Uterus (tissue), 4 donors: ENCODE measurements around the gene FAM184B. TPM values are rescaled to one million over a fixed set of nuclear protein-coding genes. Genes with fewer than 3 reads are reported as not detected.

Experiments
- DNase-seq, 2 donors: peaks; one replicate each; pipeline ENCODE4 v3.0.0-alpha.2; 2019 to 2020
- H3K27ac ChIP-seq, 2 donors: fragments of 200-600 bp; sonication (generic); 1 replicate in 1 of 2; 2 replicates in 1 of 2; pipeline ENCODE4 v1.5.1; 2016 to 2018
- H3K27me3 ChIP-seq, 2 donors: fragments of 200-600 bp; sonication (generic); one replicate each; pipeline ENCODE4 v1.5.1; 2018 to 2019; ENCODE audit warnings: control low read depth in 1 of 2
- H3K36me3 ChIP-seq, 2 donors: fragments of 200-600 bp; sonication (generic); one replicate each; pipeline ENCODE4 v1.5.1; 2019; ENCODE audit warnings: control low read depth in 1 of 2
- H3K4me1 ChIP-seq, 2 donors: fragments of 200-600 bp; sonication (generic); one replicate each; pipeline ENCODE4 v1.5.1; 2018 to 2019; ENCODE audit warnings: control low read depth in 1 of 2
- H3K4me3 ChIP-seq, 2 donors: fragments of 200-600 bp; sonication (generic); 1 replicate in 1 of 2; 2 replicates in 1 of 2; pipeline ENCODE4 v1.5.1; 2018 to 2019; ENCODE audit warnings: mild to moderate bottlenecking in 1 of 2
- H3K9me3 ChIP-seq, 2 donors: fragments of 200-600 bp; sonication (generic); one replicate each; pipeline ENCODE4 v1.5.1; 2019; ENCODE audit warnings: control low read depth in 1 of 2
- CTCF ChIP-seq, 4 experiments: fragments of 200-600 bp in 2 of 4; fragments of 450-650 bp in 2 of 4; sonication (generic) in 2 of 4; IDR thresholded peaks; one replicate each; pipeline ENCODE4 v1.5.1; 2016 to 2019; ENCODE audit warnings: antibody characterized with exemption in 4 of 4, mild to moderate bottlenecking in 2 of 4, moderate library complexity in 1 of 4
- POLR2A ChIP-seq, 2 donors: fragments of 450-650 bp; IDR thresholded peaks; one replicate each; pipeline ENCODE4 v1.6.1; 2016; ENCODE audit warnings: antibody characterized with exemption in 2 of 2, mild to moderate bottlenecking in 1 of 2, moderate library complexity in 1 of 2
- intact Hi-C: fragments of 100-400 bp; cut with DNase I; formaldehyde crosslinking; loops from one replicate; pipeline ENCODE4 v1.15.1; 2023; ENCODE audit warnings: low total_unique reads
- total RNA-seq, 4 donors: library from RNA; depleted of rRNA in 3 of 4; stranded (reverse); fragments of >200 nt in 3 of 4; gene quantifications; one replicate each; pipeline versions ENCODE4 v1.1.0 to v1.2.4, GENCODE V29; 2014 to 2023
- donor health status: DM: yes; HTN: yes; CAD: no.

Gene FAM184B
- total RNA-seq, 4 donors from 2014 or later, result 0.07 TPM; not detected in 3

- DNase-seq, result no peak
- intact Hi-C loops, result loop anchor here (10.0 kb wide), 1 partner anchor 75 kb away; no protein-coding TSS in a partner anchor
- Histone ChIP-seq H3K27me3 (no peaks in the 10 kb centered on the region), H3K4me3 (no peak overlapping the region), H3K36me3 (no peaks in the 10 kb centered on the region), H3K9me3 (no peaks in the 10 kb centered on the region), H3K4me1 (no peaks in the 10 kb centered on the region), H3K27ac (no peak overlapping the region)
- TF ChIP-seq CTCF (IDR thresholded peaks at IDR 0.05) (no peak), POLR2A (IDR thresholded peaks at IDR 0.05) (no peak)
Measured at GRCh38 chr4:17630228-17630627, 151.2 kb downstream of the FAM184B start.

GRCh38 chr4:17624821-17625220 lies 156.6 kb downstream of the FAM184B start:
- Histone ChIP-seq H3K4me3 (no peak overlapping the region), H3K27me3 (no peaks in the 10 kb centered on the region), H3K36me3 (no peaks in the 10 kb centered on the region), H3K4me1 (no peaks in the 10 kb centered on the region), H3K9me3 (no peaks in the 10 kb centered on the region), H3K27ac (no peak overlapping the region)
- no peak for TF ChIP-seq CTCF (IDR thresholded peaks at IDR 0.05)
- TF ChIP-seq POLR2A (IDR thresholded peaks at IDR 0.05), result no peak
- DNase-seq, result no peak
- intact Hi-C loops, result no loop called here

- intact Hi-C loops, result no loop called here
- no peaks in the 10 kb centered on the region for H3K4me1 ChIP-seq
- H3K9me3 ChIP-seq, result no peaks in the 10 kb centered on the region
- DNase-seq, result no peak
- H3K27ac ChIP-seq, result no peak overlapping the region
- TF ChIP-seq POLR2A (IDR thresholded peaks at IDR 0.05) (no peak), CTCF (IDR thresholded peaks at IDR 0.05) (no peak)
- no peaks in the 10 kb centered on the region for H3K27me3 ChIP-seq
- H3K4me3 ChIP-seq, result no peak overlapping the region
- no peaks in the 10 kb centered on the region for H3K36me3 ChIP-seq
Measured at GRCh38 chr4:17623451-17624001, 157.9 kb downstream of the FAM184B start.

GRCh38 chr4:17619416-17620105 lies 161.9 kb downstream of the FAM184B start:
- H3K27me3 ChIP-seq, result no peaks in the 10 kb centered on the region
- H3K36me3 ChIP-seq, result no peaks in the 10 kb centered on the region
- H3K9me3 ChIP-seq, result no peaks in the 10 kb centered on the region
- no peak overlapping the region for H3K4me3 ChIP-seq
- H3K27ac ChIP-seq, result no peak overlapping the region
- DNase-seq, result no peak
- TF ChIP-seq POLR2A (IDR thresholded peaks at IDR 0.05), result no peak
- TF ChIP-seq CTCF (IDR thresholded peaks at IDR 0.05), result no peak
- intact Hi-C loops, result no loop called here
- peaks cover 0 to 14% of the 10 kb centered on the region in 2 donors for H3K4me1 ChIP-seq

- peaks cover 0 to 14% of the 10 kb centered on the region in 2 donors for H3K4me1 ChIP-seq
- no peaks in the 10 kb centered on the region for H3K9me3 ChIP-seq
- no peak overlapping the region for H3K4me3 ChIP-seq
- H3K27me3 ChIP-seq, result no peaks in the 10 kb centered on the region
- no peak overlapping the region for H3K27ac ChIP-seq
- no peak for DNase-seq
- intact Hi-C loops, result no loop called here
- TF ChIP-seq CTCF (IDR thresholded peaks at IDR 0.05), result no peak
- TF ChIP-seq POLR2A (IDR thresholded peaks at IDR 0.05), result no peak
- H3K36me3 ChIP-seq, result no peaks in the 10 kb centered on the region
Measured at GRCh38 chr4:17618926-17619325, 162.5 kb downstream of the FAM184B start.
